HCT116 (cell line): Measurements from ENCODE around the gene MAPK10. TPM values are rescaled to one million over a fixed set of nuclear protein-coding genes. Genes with fewer than 3 reads are reported as not detected.

Experiments
- ATAC-seq: fragments of 200-7000 bp; cut with Tn5 transposase; 2 replicates; pipeline ENCODE4 v1.9.1; 2020; ENCODE audit warnings: mild to moderate bottlenecking, moderate library complexity
- BruUV-seq: library from RNA; stranded (reverse); fragments of 400-500 nt; replicated peaks from 2 replicates; lab custom pipeline; 2021; lab: Mats Ljungman, UMichigan
- CTCF ChIA-PET: fragments of 300-600 bp; sonication (Branson Sonifier 250); formaldehyde crosslinking; loops from one replicate; lab custom pipeline; 2021; ENCODE audit warnings: antibody characterized with exemption; lab: Charles Lee
- POLR2A ChIA-PET: fragments of 300-600, 350-600 bp; sonication (Branson Sonifier 250); formaldehyde crosslinking; loops from one replicate; lab custom pipeline; 2021; ENCODE audit warnings: antibody characterized with exemption; lab: Charles Lee
- RAD21 ChIA-PET, 2 experiments: fragments of 300-600 bp; sonication (Branson Sonifier 250); formaldehyde crosslinking; loops; one replicate each; lab custom pipeline; 2023; ENCODE audit warnings: low total read pairs in 2 of 2; ENCODE audit not compliant: uncharacterized antibody in 2 of 2, unreplicated experiment in 2 of 2, low non-redundant PET in 1 of 2; lab: Charles Lee
- DNase-seq: peaks from one replicate; pipeline ENCODE4 v3.0.0-alpha.2; 2010; ENCODE audit warnings: low read depth, low spot score
- H2AFZ ChIP-seq: fragments of 200-600 bp; shearing (Covaris generic), sonication (generic); 2 replicates; pipeline ENCODE4 v1.6.1; 2017; ENCODE audit warnings: low read depth, mixed run types, mixed read lengths, antibody characterized with exemption, low read length; ENCODE audit not compliant: poor library complexity, severe bottlenecking
- H3K27ac ChIP-seq: 2 replicates; pipeline ENCODE4 v1.5.1; 2012; ENCODE audit warnings: low read depth, low read length
- H3K27me3 ChIP-seq: fragments of 200-600 bp; sonication (generic); 2 replicates; pipeline ENCODE4 v1.6.1; 2016; ENCODE audit warnings: mixed run types, low read length, mixed read lengths; ENCODE audit not compliant: insufficient read depth
- H3K36me3 ChIP-seq, 2 experiments: fragments of 200-500 bp in 1 of 2; fragments of 200-600 bp in 1 of 2; sonication (Bioruptor generic) in 1 of 2; sonication (generic) in 1 of 2; 2 replicates each; pipeline versions ENCODE4 v1.5.1 to v1.6.1; 2014 to 2016; ENCODE audit warnings: low read length in 2 of 2, inconsistent platforms in 1 of 2, mixed read lengths in 1 of 2, mixed run types in 1 of 2; ENCODE audit not compliant: insufficient read depth in 2 of 2, control insufficient read depth in 1 of 2
- H3K4me1 ChIP-seq, 2 experiments: fragments of 200-600 bp in 1 of 2; sonication (generic) in 1 of 2; 2 replicates each; pipeline versions ENCODE4 v1.5.1 to v1.6.1; 2012 to 2017; ENCODE audit warnings: low read length in 2 of 2, inconsistent platforms in 1 of 2, mild to moderate bottlenecking in 1 of 2, mixed read lengths in 1 of 2, mixed run types in 1 of 2, moderate library complexity in 1 of 2; ENCODE audit not compliant: insufficient read depth in 2 of 2, control insufficient read depth in 1 of 2
- H3K4me2 ChIP-seq: fragments of 200-600 bp; sonication (generic); 2 replicates; pipeline ENCODE4 v1.6.1; 2017; ENCODE audit warnings: mixed run types, low read length, mixed read lengths
- H3K4me3 ChIP-seq, 2 experiments: fragments of 200-600 bp in 1 of 2; sonication (generic) in 1 of 2; replicated peaks in 1 of 2; 2 replicates each; pipeline ENCODE4 v1.5.1; 2011 to 2016; ENCODE audit warnings: low read length in 2 of 2, control low read depth in 1 of 2, low read depth in 1 of 2, mild to moderate bottlenecking in 1 of 2, mixed read lengths in 1 of 2, mixed run types in 1 of 2
- H3K79me2 ChIP-seq: fragments of 200-600 bp; sonication (generic); 2 replicates; pipeline ENCODE4 v1.6.1; 2017; ENCODE audit warnings: mild to moderate bottlenecking, mixed run types, low read length, moderate library complexity, mixed read lengths; ENCODE audit not compliant: insufficient read depth
- H3K9ac ChIP-seq: fragments of 200-600 bp; sonication (generic); 2 replicates; pipeline ENCODE4 v1.6.1; 2016; ENCODE audit warnings: low read length, mixed read lengths
- H3K9me2 ChIP-seq: fragments of 200-600 bp; sonication (generic), shearing (Covaris generic); 2 replicates; pipeline ENCODE4 v1.6.1; 2017; ENCODE audit warnings: mixed run types, mild to moderate bottlenecking, moderate library complexity; ENCODE audit not compliant: insufficient read depth
- H3K9me3 ChIP-seq, 2 experiments: fragments of 200-500 bp in 1 of 2; fragments of 200-600 bp in 1 of 2; sonication (Bioruptor generic) in 1 of 2; sonication (generic) in 1 of 2; 2 replicates each; pipeline ENCODE4 v1.6.1; 2014 to 2017; ENCODE audit warnings: low read length in 2 of 2, mixed read lengths in 2 of 2, inconsistent platforms in 1 of 2, low read depth in 1 of 2, mild to moderate bottlenecking in 1 of 2, mixed run types in 1 of 2, moderate library complexity in 1 of 2; ENCODE audit not compliant: control insufficient read depth in 1 of 2, insufficient read depth in 1 of 2
- H4K20me1 ChIP-seq: fragments of 200-600 bp; sonication (generic), shearing (Covaris generic); 2 replicates; pipeline ENCODE4 v1.6.1; 2017; ENCODE audit warnings: mixed run types, mild to moderate bottlenecking, moderate library complexity; ENCODE audit not compliant: insufficient read depth
- CBX3 ChIP-seq: IDR thresholded peaks from 2 replicates; pipeline ENCODE4 v1.6.1; 2012; ENCODE audit warnings: low read depth
- CEBPB ChIP-seq: IDR thresholded peaks from 2 replicates; pipeline ENCODE4 v1.6.1; 2012; ENCODE audit warnings: low read depth
- CTCF ChIP-seq, 3 experiments: fragments of 200-600 bp in 1 of 3; sonication (generic) in 1 of 3; IDR thresholded peaks in 2 of 3; conservative IDR thresholded peaks in 1 of 3; 2 replicates each; pipeline ENCODE4 v1.5.1; 2012 to 2017; ENCODE audit warnings: low read depth in 2 of 3, low read length in 2 of 3, antibody characterized with exemption in 1 of 3, borderline replicate concordance in 1 of 3, control low read depth in 1 of 3, mild to moderate bottlenecking in 1 of 3, mixed read lengths in 1 of 3, mixed run types in 1 of 3, moderate library complexity in 1 of 3; ENCODE audit not compliant: insufficient read depth in 1 of 3
- EGR1 ChIP-seq: IDR thresholded peaks from 2 replicates; pipeline ENCODE4 v1.6.1; 2012; ENCODE audit warnings: low read depth
- ELF1 ChIP-seq: IDR thresholded peaks from 2 replicates; pipeline ENCODE4 v1.6.1; 2012; ENCODE audit warnings: low read depth, borderline replicate concordance
- EZH2 ChIP-seq: fragments of 200-600 bp; sonication (generic); IDR thresholded peaks from 2 replicates; pipeline ENCODE4 v1.6.1; 2017; ENCODE audit warnings: antibody characterized with exemption, mixed run types
- FOSL1 ChIP-seq: IDR thresholded peaks from 2 replicates; pipeline ENCODE4 v1.6.1; 2012; ENCODE audit warnings: low read depth
- MAX ChIP-seq: IDR thresholded peaks from 2 replicates; pipeline ENCODE4 v1.6.1; 2012
- POLR2A ChIP-seq: IDR thresholded peaks from 2 replicates; pipeline ENCODE4 v1.7.0; 2011; ENCODE audit warnings: borderline replicate concordance; ENCODE audit not compliant: insufficient read depth, insufficient read length; ENCODE audit errors: extremely low read depth
- RAD21 ChIP-seq: IDR thresholded peaks from 2 replicates; pipeline ENCODE4 v1.6.1; 2012; ENCODE audit warnings: low read depth, mild to moderate bottlenecking
- SRF ChIP-seq: IDR thresholded peaks from 2 replicates; pipeline ENCODE4 v1.6.1; 2012; ENCODE audit warnings: low read depth
- TCF7L2 ChIP-seq: IDR thresholded peaks from 2 replicates; pipeline ENCODE4 v1.7.0; 2011; ENCODE audit warnings: borderline replicate concordance, inconsistent platforms; ENCODE audit not compliant: insufficient read depth, insufficient read length; ENCODE audit errors: extremely low read depth
- YY1 ChIP-seq: IDR thresholded peaks from 2 replicates; pipeline ENCODE4 v1.6.1; 2011; ENCODE audit warnings: low read length, low read depth, moderate library complexity, mild to moderate bottlenecking; ENCODE audit not compliant: insufficient replicate concordance; ENCODE audit errors: extremely low read depth
- ZFX ChIP-seq: fragments of 450-650 bp; IDR thresholded peaks from 2 replicates; pipeline ENCODE4 v1.6.1; 2017
- ZNF274 ChIP-seq: fragments of 200-500 bp; sonication (Bioruptor generic); IDR thresholded peaks from 2 replicates; pipeline ENCODE4 v1.6.1; 2014; ENCODE audit warnings: mild to moderate bottlenecking, low read depth, low read length, inconsistent platforms
- intact Hi-C: fragments of 100-400 bp; cut with micrococcal nuclease; formaldehyde crosslinking; loops from 2 replicates; pipeline ENCODE4 v1.10.0; 2022
- total RNA-seq: library from RNA; stranded (reverse); gene quantifications from one replicate; pipeline ENCODE4 v1.2.1, GENCODE V29; 2021; ENCODE audit not compliant: unreplicated experiment

The MAPK10 gene
- total RNA-seq, 1 experiment from 2014 or later = 0.52 TPM

- TF ChIP-seq FOSL1 (no peak), EZH2 (no peak), RAD21 (no peak), SRF (no peak), MAX (no peak), POLR2A (no peak), ELF1 (no peak), EGR1 (no peak), TCF7L2 (no peak), ZNF274 (no peak), YY1 (no peak), CBX3 (no peak), CTCF (IDR thresholded peaks at IDR 0.05 in 2 of 3, conservative IDR thresholded peaks at IDR 0.05 in 1 of 3; ENCODE audit: borderline replicate concordance in 1 of 3, insufficient read depth in 1 of 3, low read depth in 2 of 3, low read length in 2 of 3) (no peak), ZFX (no peak), CEBPB (no peak)
- ATAC-seq (no peak), DNase-seq (no peak)
- Histone ChIP-seq H3K9me3 (no peaks in the 10 kb centered on the region), H3K79me2 (no peaks in the 10 kb centered on the region), H3K4me1 (no peaks in the 10 kb centered on the region), H3K27ac (no peak overlapping the region), H3K4me3 (no peak overlapping the region), H3K9me2 (no peaks in the 10 kb centered on the region), H3K27me3 (no peaks in the 10 kb centered on the region), H3K36me3 (no peaks in the 10 kb centered on the region), H2AFZ (no peak overlapping the region), H4K20me1 (no peaks in the 10 kb centered on the region), H3K9ac (no peak overlapping the region), H3K4me2 (no peak overlapping the region)
- BruUV-seq = no TSS peak
- CTCF ChIA-PET = no interaction called here
- RAD21 ChIA-PET = no interaction called here
- POLR2A ChIA-PET = no interaction called here
- intact Hi-C loops = no loop called here
Observed at GRCh38 chr4:86393749-86394148, 33.9 kb upstream of the MAPK10 start.
